HEK293 (cell line): ENCODE data around the gene CREB3.

Experiments used
- ZNF174 ChIP-seq: fragments of 450-650 bp; formaldehyde crosslinking; IDR thresholded peaks from 2 replicates; pipeline ENCODE4 v1.5.0; 2017; ENCODE audit warnings: missing biosample characterization, mild to moderate bottlenecking, missing genetic modification characterization
- ZNF311 ChIP-seq: fragments of 450-650 bp; formaldehyde crosslinking; IDR thresholded peaks from 2 replicates; pipeline ENCODE4 v1.5.1; 2017; ENCODE audit warnings: missing biosample characterization, missing genetic modification characterization, borderline replicate concordance
- TF ChIP-seq, protein P1 (sequence below): fragments of 450-650 bp; formaldehyde crosslinking; IDR thresholded peaks from 2 replicates; pipeline ENCODE4 v1.5.1; 2016; ENCODE audit warnings: missing biosample characterization, missing genetic modification characterization
- TF ChIP-seq, protein P2 (sequence below): fragments of 450-650 bp; formaldehyde crosslinking; IDR thresholded peaks from 2 replicates; pipeline ENCODE4 v1.5.1; 2016; ENCODE audit warnings: missing biosample characterization, missing genetic modification characterization

- TF ChIP-seq ZNF311 (tag by site-specific recombination) (no peak), ZNF174 (tag by site-specific recombination) (no peak)
- TF ChIP-seq, protein P1, sequence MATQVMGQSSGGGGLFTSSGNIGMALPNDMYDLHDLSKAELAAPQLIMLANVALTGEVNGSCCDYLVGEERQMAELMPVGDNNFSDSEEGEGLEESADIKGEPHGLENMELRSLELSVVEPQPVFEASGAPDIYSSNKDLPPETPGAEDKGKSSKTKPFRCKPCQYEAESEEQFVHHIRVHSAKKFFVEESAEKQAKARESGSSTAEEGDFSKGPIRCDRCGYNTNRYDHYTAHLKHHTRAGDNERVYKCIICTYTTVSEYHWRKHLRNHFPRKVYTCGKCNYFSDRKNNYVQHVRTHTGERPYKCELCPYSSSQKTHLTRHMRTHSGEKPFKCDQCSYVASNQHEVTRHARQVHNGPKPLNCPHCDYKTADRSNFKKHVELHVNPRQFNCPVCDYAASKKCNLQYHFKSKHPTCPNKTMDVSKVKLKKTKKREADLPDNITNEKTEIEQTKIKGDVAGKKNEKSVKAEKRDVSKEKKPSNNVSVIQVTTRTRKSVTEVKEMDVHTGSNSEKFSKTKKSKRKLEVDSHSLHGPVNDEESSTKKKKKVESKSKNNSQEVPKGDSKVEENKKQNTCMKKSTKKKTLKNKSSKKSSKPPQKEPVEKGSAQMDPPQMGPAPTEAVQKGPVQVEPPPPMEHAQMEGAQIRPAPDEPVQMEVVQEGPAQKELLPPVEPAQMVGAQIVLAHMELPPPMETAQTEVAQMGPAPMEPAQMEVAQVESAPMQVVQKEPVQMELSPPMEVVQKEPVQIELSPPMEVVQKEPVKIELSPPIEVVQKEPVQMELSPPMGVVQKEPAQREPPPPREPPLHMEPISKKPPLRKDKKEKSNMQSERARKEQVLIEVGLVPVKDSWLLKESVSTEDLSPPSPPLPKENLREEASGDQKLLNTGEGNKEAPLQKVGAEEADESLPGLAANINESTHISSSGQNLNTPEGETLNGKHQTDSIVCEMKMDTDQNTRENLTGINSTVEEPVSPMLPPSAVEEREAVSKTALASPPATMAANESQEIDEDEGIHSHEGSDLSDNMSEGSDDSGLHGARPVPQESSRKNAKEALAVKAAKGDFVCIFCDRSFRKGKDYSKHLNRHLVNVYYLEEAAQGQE (tag by site-specific recombination), result no peak
- TF ChIP-seq, protein P2, sequence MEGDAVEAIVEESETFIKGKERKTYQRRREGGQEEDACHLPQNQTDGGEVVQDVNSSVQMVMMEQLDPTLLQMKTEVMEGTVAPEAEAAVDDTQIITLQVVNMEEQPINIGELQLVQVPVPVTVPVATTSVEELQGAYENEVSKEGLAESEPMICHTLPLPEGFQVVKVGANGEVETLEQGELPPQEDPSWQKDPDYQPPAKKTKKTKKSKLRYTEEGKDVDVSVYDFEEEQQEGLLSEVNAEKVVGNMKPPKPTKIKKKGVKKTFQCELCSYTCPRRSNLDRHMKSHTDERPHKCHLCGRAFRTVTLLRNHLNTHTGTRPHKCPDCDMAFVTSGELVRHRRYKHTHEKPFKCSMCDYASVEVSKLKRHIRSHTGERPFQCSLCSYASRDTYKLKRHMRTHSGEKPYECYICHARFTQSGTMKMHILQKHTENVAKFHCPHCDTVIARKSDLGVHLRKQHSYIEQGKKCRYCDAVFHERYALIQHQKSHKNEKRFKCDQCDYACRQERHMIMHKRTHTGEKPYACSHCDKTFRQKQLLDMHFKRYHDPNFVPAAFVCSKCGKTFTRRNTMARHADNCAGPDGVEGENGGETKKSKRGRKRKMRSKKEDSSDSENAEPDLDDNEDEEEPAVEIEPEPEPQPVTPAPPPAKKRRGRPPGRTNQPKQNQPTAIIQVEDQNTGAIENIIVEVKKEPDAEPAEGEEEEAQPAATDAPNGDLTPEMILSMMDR (tag by site-specific recombination), result no peak
These were observed 42.2 kb upstream of the CREB3 start for GRCh38 chr9:35690294-35690613.
